ENCODE measurements around the gene CLSTN1.

The CLSTN1 gene

GRCh38 chr1:9842073-9842711 is 18.4 kb upstream of the CLSTN1 start:
- ChIA-PET CTCF (interaction anchor here (0.6 to 1.3 kb wide), 3 partner anchors 10 to 50 kb away, joined by 3 read pairs; no protein-coding TSS in a partner anchor), POLR2A (ENCODE audit: low non-redundant PET) (no interaction called here)
- H3K27ac ChIP-seq: peak overlapping the region; percentile 99
- TF ChIP-seq CTCF (conservative IDR thresholded peaks at IDR 0.05; ENCODE audit: low read depth): no peak
- no peak for DNase-seq (ENCODE audit: low spot score)

- TF ChIP-seq CTCF (conservative IDR thresholded peaks at IDR 0.05; ENCODE audit: low read depth): no peak
- CTCF ChIA-PET: interaction anchor here (0.6 to 1.3 kb wide), 2 partner anchors 8 to 16 kb away, joined by 3 read pairs; no protein-coding TSS in a partner anchor
- POLR2A ChIA-PET (ENCODE audit: low non-redundant PET): no interaction called here
- H3K27ac ChIP-seq: peak overlapping the region; percentile 99
- no peak for DNase-seq (ENCODE audit: low spot score)
Observed at GRCh38 chr1:9841460-9841859, 17.7 kb upstream of the CLSTN1 start.

GRCh38 chr1:9840176-9840575 is 16.4 kb upstream of the CLSTN1 start:
- DNase-seq (ENCODE audit: low spot score): no peak
- POLR2A ChIA-PET (ENCODE audit: low non-redundant PET): no interaction called here
- CTCF ChIA-PET: no interaction called here
- H3K27ac ChIP-seq: peak overlapping the region; percentile 99
- no peak for TF ChIP-seq CTCF (conservative IDR thresholded peaks at IDR 0.05; ENCODE audit: low read depth)

GRCh38 chr1:9838946-9839345 is 15.2 kb upstream of the CLSTN1 start:
- no peak for TF ChIP-seq CTCF (conservative IDR thresholded peaks at IDR 0.05; ENCODE audit: low read depth)
- no peak for DNase-seq (ENCODE audit: low spot score)
- ChIA-PET CTCF (interaction anchor here (0.6 kb wide), 1 partner anchor 121 kb away, joined by 6 read pairs; no protein-coding TSS in a partner anchor), POLR2A (ENCODE audit: low non-redundant PET) (no interaction called here)
- H3K27ac ChIP-seq: peak overlapping the region; percentile 99

- DNase-seq (ENCODE audit: low spot score): no peak
- ChIA-PET CTCF (interaction anchor here (0.5 to 1.4 kb wide), 5 partner anchors 8 to 210 kb away, joined by 3 to 7 read pairs (median 4); no protein-coding TSS in a partner anchor), POLR2A (ENCODE audit: low non-redundant PET) (interaction anchor here (0.7 kb wide), 1 partner anchor 11 kb away, joined by 3 read pairs; no protein-coding TSS in a partner anchor)
- no peak for TF ChIP-seq CTCF (conservative IDR thresholded peaks at IDR 0.05; ENCODE audit: low read depth)
- H3K27ac ChIP-seq: peak overlapping the region; percentile 99
Observed at GRCh38 chr1:9836632-9836960, 12.8 kb upstream of the CLSTN1 start.

GRCh38 chr1:9835758-9836631 is 12.2 kb upstream of the CLSTN1 start:
- ChIA-PET CTCF (interaction anchor here (0.5 to 1.4 kb wide), 8 partner anchors 7 to 209 kb away, joined by 3 to 9 read pairs (median 4); no protein-coding TSS in a partner anchor), POLR2A (ENCODE audit: low non-redundant PET) (interaction anchor here (0.7 kb wide), 1 partner anchor 10 kb away, joined by 3 read pairs; no protein-coding TSS in a partner anchor)
- H3K27ac ChIP-seq: peak overlapping the region; percentile 99
- DNase-seq (ENCODE audit: low spot score): peak; percentile 90
- no peak for TF ChIP-seq CTCF (conservative IDR thresholded peaks at IDR 0.05; ENCODE audit: low read depth)

Data from RWPE1 (cell line).